K562 (cell line): ENCODE results near the gene BPTF. TPM values are rescaled to one million over a fixed set of nuclear protein-coding genes. Genes with fewer than 3 reads are reported as not detected.

Experiments used
- BACH1 ChIP-seq: fragments of 200-800 bp; sonication (Bioruptor generic); IDR thresholded peaks from 2 replicates; pipeline ENCODE4 v1.6.1; 2016; ENCODE audit warnings: missing genetic modification characterization, missing compliant biosample characterization
- BCL6 ChIP-seq: fragments of 250-450 bp; sonication (Bioruptor Pico); IDR thresholded peaks from 2 replicates; pipeline ENCODE4 v1.4.0; 2020
- ESRRA ChIP-seq: fragments of 450-650 bp; IDR thresholded peaks from 2 replicates; pipeline ENCODE4 v1.6.1; 2014; ENCODE audit warnings: low read depth, mild to moderate bottlenecking, moderate library complexity, borderline replicate concordance
- EZH2 ChIP-seq: IDR thresholded peaks from 2 replicates; pipeline ENCODE4 v1.6.1; 2012; ENCODE audit warnings: low read depth, mild to moderate bottlenecking, inconsistent platforms, low read length, borderline replicate concordance
- JUNB ChIP-seq: fragments of 450-650 bp; formaldehyde crosslinking; conservative IDR thresholded peaks from 2 replicates; pipeline ENCODE4 v1.4.0; 2020; ENCODE audit warnings: mild to moderate bottlenecking
- KAT7 ChIP-seq: sonication (generic); formaldehyde crosslinking; IDR thresholded peaks from 2 replicates; pipeline ENCODE4 v1.8.0; 2022; ENCODE audit warnings: missing genetic modification reagents, mild to moderate bottlenecking, borderline replicate concordance
- LARP7 ChIP-seq: fragments of 450-650 bp; IDR thresholded peaks from 2 replicates; pipeline ENCODE4 v1.6.1; 2016
- MED1 ChIP-seq: sonication (generic); formaldehyde crosslinking; IDR thresholded peaks from 2 replicates; pipeline ENCODE4 v1.8.1; 2023; ENCODE audit warnings: missing genetic modification reagents, borderline replicate concordance
- NFATC3 ChIP-seq: fragments of 450-650 bp; IDR thresholded peaks from 2 replicates; pipeline ENCODE4 v1.6.1; 2017; ENCODE audit warnings: mild to moderate bottlenecking
- POLR3G ChIP-seq: IDR thresholded peaks from 2 replicates; pipeline ENCODE4 v1.6.1; 2011; ENCODE audit not compliant: insufficient read length, insufficient replicate concordance; ENCODE audit errors: extremely low read depth
- RFX5 ChIP-seq: IDR thresholded peaks from 2 replicates; pipeline ENCODE4 v1.6.1; 2011; ENCODE audit warnings: low read depth, mild to moderate bottlenecking, improper control_type of control experiment, low read length
- SP1 ChIP-seq: sonication (generic); formaldehyde crosslinking; IDR thresholded peaks from 2 replicates; pipeline ENCODE4 v1.8.1; 2022; ENCODE audit warnings: mild to moderate bottlenecking, missing genetic modification reagents
- TBP ChIP-seq: optimal IDR thresholded peaks from 2 replicates; pipeline ENCODE3; 2011; ENCODE audit warnings: low read depth, low read length, improper control_type of control experiment
- XRCC5 ChIP-seq: fragments of 200-400 bp; formaldehyde crosslinking; IDR thresholded peaks from 2 replicates; pipeline ENCODE4 v1.6.1; 2017; ENCODE audit warnings: low read depth, mild to moderate bottlenecking, low read length
- ZNF239 ChIP-seq: fragments of 250-450 bp; sonication (Bioruptor Pico); IDR thresholded peaks from 2 replicates; pipeline ENCODE4 v1.4.0; 2020; ENCODE audit warnings: mild to moderate bottlenecking
- ZNF57 ChIP-seq: fragments of 450-650 bp; formaldehyde crosslinking; IDR thresholded peaks from 2 replicates; pipeline ENCODE4 v1.4.0; 2020; ENCODE audit warnings: mild to moderate bottlenecking, moderate library complexity
- polyA plus RNA-seq, 8 experiments: library from polyadenylated mRNA; depleted of rRNA in 4 of 8; stranded (reverse) in 5 of 8; unstranded in 3 of 8; fragments of >200 nt; fragmentation: Nextera tagmentation in 2 of 8; fragmentation: Illumina TruSeq in 1 of 8; extraction: Ambion mirVana in 2 of 8; extraction: Trizol in 1 of 8; gene quantifications; 2 replicates each; pipeline versions ENCODE4 v1.2.1 to v1.2.3, GENCODE V29; 2011 to 2014; ENCODE audit warnings: inconsistent platforms in 1 of 8, missing spikeins in 1 of 8
- total RNA-seq, 7 experiments: library from RNA; depleted of rRNA in 6 of 7; stranded (reverse); fragments of >200 nt in 6 of 7; fragmentation: Illumina TruSeq in 2 of 7; extraction: Trizol in 2 of 7; gene quantifications; 2 replicates each; pipeline versions ENCODE4 v1.2.1 to v1.2.3, GENCODE V29; 2011 to 2021; ENCODE audit warnings: low replicate concordance in 1 of 7
- TF ChIP-seq, protein P1 (sequence below): fragments of 450-650 bp; IDR thresholded peaks from 2 replicates; pipeline ENCODE4 v1.6.1; 2016; ENCODE audit warnings: low read depth
- TF ChIP-seq, protein P2 (sequence below): IDR thresholded peaks from 2 replicates; pipeline ENCODE4 v1.6.1; 2011; ENCODE audit warnings: borderline replicate concordance, low read depth, mild to moderate bottlenecking, moderate library complexity, low read length; ENCODE audit not compliant: insufficient read depth, poor library complexity, severe bottlenecking

The BPTF gene
- total and polyA plus RNA-seq, 9 of the 15 experiments (the other 6 are each of a cell fraction or from before 2014, with no cell fraction given) = 12.5 to 52.1 (median 26.9) TPM

DNA sequence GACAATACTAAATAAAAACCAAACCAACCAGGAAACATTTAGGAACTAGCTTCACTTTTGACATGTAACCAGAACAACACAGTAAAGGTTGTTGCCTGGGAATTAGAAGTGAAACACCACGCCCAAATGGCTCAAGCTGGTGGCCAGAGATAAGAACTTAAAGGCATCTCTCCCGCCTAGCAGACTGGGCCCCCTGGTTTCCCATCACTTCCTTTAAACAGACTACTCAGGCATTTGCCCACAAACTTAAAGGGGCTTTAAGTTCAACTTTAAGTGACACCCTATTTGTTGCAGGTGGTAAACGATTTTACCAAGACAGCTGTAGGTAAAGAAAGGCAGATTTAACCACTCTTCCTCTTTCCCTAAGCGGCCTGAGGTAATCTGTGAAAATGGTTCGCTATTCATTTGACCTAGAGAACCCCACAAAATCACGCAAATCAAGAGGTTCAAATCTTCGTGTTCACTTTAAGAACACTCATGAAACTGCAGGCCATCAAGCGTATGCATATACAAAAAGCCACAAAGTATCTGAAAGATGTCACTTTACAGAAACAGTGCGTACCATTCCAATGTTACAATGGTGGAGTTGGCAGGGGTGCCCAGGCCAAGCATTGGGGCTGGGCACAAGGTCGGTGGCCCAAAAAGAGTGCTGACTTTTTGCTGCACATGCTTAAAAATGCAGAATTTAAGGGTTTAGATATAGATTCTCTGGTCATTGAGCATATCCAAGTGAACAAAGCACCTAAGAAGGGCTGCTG is 40.8 kb upstream of the BPTF start (continued):
- TF ChIP-seq ESRRA = peak; percentile 59
- no peak for TF ChIP-seq EZH2
- TF ChIP-seq, protein P1, sequence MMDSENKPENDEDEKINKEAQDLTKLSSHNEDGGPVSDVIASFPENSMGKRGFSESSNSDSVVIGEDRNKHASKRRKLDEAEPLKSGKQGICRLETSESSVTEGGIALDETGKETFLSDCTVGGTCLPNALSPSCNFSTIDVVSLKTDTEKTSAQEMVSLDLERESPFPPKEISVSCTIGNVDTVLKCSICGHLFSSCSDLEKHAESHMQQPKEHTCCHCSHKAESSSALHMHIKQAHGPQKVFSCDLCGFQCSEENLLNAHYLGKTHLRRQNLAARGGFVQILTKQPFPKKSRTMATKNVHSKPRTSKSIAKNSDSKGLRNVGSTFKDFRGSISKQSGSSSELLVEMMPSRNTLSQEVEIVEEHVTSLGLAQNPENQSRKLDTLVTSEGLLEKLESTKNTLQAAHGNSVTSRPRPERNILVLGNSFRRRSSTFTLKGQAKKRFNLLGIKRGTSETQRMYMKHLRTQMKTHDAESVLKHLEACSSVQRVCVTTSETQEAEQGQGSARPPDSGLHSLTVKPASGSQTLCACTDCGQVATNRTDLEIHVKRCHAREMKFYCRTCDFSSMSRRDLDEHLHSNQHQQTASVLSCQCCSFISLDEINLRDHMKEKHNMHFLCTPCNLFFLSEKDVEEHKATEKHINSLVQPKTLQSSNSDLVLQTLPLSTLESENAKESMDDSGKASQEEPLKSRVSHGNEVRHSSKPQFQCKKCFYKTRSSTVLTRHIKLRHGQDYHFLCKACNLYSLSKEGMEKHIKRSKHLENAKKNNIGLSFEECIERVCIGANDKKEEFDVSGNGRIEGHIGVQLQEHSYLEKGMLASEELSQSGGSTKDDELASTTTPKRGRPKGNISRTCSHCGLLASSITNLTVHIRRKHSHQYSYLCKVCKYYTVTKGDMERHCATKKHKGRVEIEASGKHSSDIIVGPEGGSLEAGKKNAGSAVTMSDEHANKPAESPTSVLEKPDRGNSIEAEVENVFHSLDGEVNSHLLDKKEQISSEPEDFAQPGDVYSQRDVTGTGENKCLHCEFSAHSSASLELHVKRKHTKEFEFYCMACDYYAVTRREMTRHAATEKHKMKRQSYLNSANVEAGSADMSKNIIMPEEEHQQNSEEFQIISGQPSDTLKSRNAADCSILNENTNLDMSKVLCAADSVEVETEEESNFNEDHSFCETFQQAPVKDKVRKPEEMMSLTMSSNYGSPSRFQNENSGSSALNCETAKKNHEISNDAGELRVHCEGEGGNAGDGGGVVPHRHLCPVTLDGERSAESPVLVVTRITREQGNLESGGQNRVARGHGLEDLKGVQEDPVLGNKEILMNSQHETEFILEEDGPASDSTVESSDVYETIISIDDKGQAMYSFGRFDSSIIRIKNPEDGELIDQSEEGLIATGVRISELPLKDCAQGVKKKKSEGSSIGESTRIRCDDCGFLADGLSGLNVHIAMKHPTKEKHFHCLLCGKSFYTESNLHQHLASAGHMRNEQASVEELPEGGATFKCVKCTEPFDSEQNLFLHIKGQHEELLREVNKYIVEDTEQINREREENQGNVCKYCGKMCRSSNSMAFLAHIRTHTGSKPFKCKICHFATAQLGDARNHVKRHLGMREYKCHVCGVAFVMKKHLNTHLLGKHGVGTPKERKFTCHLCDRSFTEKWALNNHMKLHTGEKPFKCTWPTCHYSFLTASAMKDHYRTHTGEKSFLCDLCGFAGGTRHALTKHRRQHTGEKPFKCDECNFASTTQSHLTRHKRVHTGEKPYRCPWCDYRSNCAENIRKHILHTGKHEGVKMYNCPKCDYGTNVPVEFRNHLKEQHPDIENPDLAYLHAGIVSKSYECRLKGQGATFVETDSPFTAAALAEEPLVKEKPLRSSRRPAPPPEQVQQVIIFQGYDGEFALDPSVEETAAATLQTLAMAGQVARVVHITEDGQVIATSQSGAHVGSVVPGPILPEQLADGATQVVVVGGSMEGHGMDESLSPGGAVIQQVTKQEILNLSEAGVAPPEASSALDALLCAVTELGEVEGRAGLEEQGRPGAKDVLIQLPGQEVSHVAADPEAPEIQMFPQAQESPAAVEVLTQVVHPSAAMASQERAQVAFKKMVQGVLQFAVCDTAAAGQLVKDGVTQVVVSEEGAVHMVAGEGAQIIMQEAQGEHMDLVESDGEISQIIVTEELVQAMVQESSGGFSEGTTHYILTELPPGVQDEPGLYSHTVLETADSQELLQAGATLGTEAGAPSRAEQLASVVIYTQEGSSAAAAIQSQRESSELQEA = no peak
- TF ChIP-seq, protein P2, sequence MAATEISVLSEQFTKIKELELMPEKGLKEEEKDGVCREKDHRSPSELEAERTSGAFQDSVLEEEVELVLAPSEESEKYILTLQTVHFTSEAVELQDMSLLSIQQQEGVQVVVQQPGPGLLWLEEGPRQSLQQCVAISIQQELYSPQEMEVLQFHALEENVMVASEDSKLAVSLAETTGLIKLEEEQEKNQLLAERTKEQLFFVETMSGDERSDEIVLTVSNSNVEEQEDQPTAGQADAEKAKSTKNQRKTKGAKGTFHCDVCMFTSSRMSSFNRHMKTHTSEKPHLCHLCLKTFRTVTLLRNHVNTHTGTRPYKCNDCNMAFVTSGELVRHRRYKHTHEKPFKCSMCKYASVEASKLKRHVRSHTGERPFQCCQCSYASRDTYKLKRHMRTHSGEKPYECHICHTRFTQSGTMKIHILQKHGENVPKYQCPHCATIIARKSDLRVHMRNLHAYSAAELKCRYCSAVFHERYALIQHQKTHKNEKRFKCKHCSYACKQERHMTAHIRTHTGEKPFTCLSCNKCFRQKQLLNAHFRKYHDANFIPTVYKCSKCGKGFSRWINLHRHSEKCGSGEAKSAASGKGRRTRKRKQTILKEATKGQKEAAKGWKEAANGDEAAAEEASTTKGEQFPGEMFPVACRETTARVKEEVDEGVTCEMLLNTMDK = no peak
- TF ChIP-seq TBP = no peak
- peak; percentile 70 for TF ChIP-seq ZNF239 (CRISPR knock-in tag)
- peak; percentile 65; the same call in 1 of the 2 replicates for TF ChIP-seq BACH1 (tag)
- TF ChIP-seq KAT7 (CRISPR knock-in tag) = no peak
- TF ChIP-seq BCL6 (CRISPR knock-in tag) = no peak
- no peak; the same call in 1 of the 2 replicates for TF ChIP-seq RFX5
- TF ChIP-seq MED1 (CRISPR knock-in tag) = no peak
- no peak for TF ChIP-seq POLR3G
- no peak for TF ChIP-seq ZNF57 (CRISPR knock-in tag)
- no peak for TF ChIP-seq SP1
- no peak for TF ChIP-seq LARP7
- no peak for TF ChIP-seq NFATC3
- no peak for TF ChIP-seq XRCC5
- TF ChIP-seq JUNB (CRISPR knock-in tag) = no peak
